T-helper 2 cell treated with Interferon-gamma antibody and Interleukin-4, amounts not matched to agents 5 μg/mL and 100 μg/mL, for 36 hours (primary cell): ENCODE results near the gene SUPT4H1.
"Not testable (repeated sequence)": the region's sequence is repeated elsewhere in the genome, so short reads cannot be mapped to it uniquely, and the experiment has no call there.

Source experiments
- DNase-seq: peaks from one replicate; pipeline ENCODE4 v3.0.0; 2021; ENCODE audit warnings: low spot score
- H3K27ac Mint-ChIP-seq: one replicate; pipeline ENCODE4 v1.8.0; 2021; ENCODE audit warnings: mild to moderate bottlenecking, mixed read lengths
- H3K27me3 Mint-ChIP-seq: one replicate; pipeline ENCODE4 v1.8.0; 2021; ENCODE audit warnings: low read depth, mixed read lengths
- H3K36me3 Mint-ChIP-seq: one replicate; pipeline ENCODE4 v1.8.0; 2021; ENCODE audit warnings: low read depth, mixed read lengths
- H3K4me1 Mint-ChIP-seq: one replicate; pipeline ENCODE4 v1.8.0; 2021; ENCODE audit warnings: low read depth, mixed read lengths
- H3K4me3 Mint-ChIP-seq: one replicate; pipeline ENCODE4 v1.8.0; 2022; ENCODE audit warnings: mild to moderate bottlenecking, moderate library complexity, mixed read lengths
- H3K9me3 Mint-ChIP-seq: one replicate; pipeline ENCODE4 v1.8.0; 2021; ENCODE audit warnings: mixed read lengths

Gene SUPT4H1

DNA sequence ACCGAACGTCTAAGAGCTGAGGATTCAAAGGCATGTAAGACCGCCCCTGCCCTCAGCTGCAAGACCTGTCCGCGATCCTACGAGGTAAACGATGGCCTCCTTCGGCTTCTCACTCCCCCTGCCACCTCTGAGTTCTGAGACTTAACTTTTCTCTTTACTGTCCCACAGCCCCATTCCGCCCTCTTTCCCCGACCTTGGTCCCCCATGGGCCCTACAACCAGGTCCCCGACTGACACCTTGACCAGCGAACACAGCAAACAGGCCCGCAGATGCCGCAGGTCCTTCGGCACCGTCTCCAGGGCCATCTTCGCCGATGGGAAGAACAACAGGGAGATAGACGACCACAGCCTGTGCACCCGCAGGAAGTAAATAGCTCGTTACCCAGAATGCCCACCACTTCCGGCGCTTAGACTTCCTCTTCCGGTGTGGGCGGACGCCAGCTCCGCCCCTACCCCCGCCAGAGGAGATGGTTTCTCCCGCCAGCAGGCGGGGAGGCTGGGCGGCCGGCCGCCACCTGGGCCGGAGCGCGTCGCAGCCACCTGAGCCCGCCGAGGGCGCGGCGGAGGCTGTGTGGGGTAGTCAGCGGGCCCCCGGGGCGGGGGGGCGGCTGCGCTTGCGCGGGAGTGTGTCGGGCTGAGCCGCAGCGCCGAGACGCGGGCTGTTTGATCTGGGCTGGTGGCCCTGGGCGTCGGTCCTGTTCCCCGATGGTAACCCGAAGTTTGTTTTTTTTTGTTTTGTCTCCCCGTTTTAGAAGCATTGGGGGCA lies at the start of gene SUPT4H1:
TSS of gene SUPT4H1 (minus strand) at position 371 of the 765 bp plus-strand sequence. CDS start at position 305, 66 bp downstream.
- peak; percentile 92 for DNase-seq
- peaks cover 62% of the 10 kb centered on the region for H3K36me3 Mint-ChIP-seq
- H3K9me3 Mint-ChIP-seq: no peaks in the 10 kb centered on the region
- peaks cover 50% of the 10 kb centered on the region for H3K4me1 Mint-ChIP-seq
- H3K4me3 Mint-ChIP-seq: peak within 1 kb of the TSS; percentile 100
- peak within 1 kb of the TSS; percentile 95 for H3K27ac Mint-ChIP-seq
- H3K27me3 Mint-ChIP-seq: no peaks in the 10 kb centered on the region

DNA sequence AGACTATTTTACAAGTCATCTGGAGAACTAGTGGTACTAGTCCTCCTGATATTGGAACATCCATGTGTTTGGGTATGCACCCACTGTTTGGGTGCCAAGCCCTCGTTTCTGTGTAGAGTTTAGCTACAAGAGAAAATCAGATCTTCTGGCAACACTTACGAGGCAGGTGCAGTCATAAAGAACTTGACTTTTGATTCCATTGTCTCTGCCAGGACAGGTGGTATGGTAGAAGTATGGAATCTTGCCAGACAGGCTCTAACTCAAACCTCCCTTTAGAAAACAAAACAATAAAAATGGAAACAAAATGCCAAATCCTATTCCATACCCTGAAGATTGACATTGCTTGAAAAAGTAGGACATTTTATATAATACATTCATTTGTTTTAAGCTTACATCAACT lies 49.3 kb upstream of the SUPT4H1 start:
- Mint-ChIP-seq H3K9me3 (no peaks in the 10 kb centered on the region), H3K4me1 (peaks cover 34% of the 10 kb centered on the region), H3K27me3 (no peaks in the 10 kb centered on the region), H3K4me3 (no peak overlapping the region), H3K36me3 (peaks cover 4% of the 10 kb centered on the region), H3K27ac (no peak overlapping the region)
- no peak for DNase-seq

GRCh38 chr17:58400826-58401225 lies 48.8 kb upstream of the SUPT4H1 start:
- Mint-ChIP-seq H3K4me1 (peaks cover 37% of the 10 kb centered on the region), H3K36me3 (peaks cover 4% of the 10 kb centered on the region), H3K27me3 (no peaks in the 10 kb centered on the region), H3K27ac (no peak overlapping the region), H3K4me3 (no peak overlapping the region), H3K9me3 (no peaks in the 10 kb centered on the region)
- no peak for DNase-seq

GRCh38 chr17:58399974-58400373 lies 48.0 kb upstream of the SUPT4H1 start:
- no peaks in the 10 kb centered on the region for H3K9me3 Mint-ChIP-seq
- no peak for DNase-seq

DNA sequence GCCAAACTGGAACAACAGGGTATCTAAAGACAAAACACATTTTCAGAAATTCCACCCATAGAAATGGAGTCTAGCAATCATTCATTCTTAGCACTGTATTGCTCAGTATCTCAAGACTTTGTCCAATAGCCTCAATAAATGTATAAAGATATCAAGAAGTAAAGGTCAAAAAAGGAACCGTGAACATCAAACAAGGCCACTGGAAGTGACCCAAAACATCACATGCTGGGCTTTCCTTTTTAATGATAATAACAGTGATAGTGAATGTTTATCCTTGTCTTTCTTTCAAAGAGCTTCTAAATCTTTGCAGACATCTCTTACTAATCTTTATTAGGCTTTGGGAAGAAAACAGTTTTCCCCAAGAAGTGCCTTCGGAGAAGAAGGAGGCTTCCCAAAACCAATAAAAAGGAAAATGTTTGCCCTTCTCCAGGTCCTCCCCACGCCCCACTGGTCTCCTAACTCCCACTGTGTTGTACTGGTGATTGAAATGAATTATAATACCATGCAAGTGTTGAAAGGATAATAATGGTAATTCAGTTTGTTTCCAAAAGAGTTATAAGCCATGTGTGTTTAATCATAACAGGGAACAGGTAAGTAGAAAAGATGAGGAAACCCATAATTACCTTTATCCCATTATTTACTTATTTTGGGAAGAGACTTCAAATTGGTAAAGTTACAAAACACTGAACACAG lies 46.7 kb upstream of the SUPT4H1 start:
- Mint-ChIP-seq H3K4me1 (peaks cover 41% of the 10 kb centered on the region), H3K27me3 (no peaks in the 10 kb centered on the region), H3K9me3 (no peaks in the 10 kb centered on the region), H3K4me3 (no peak overlapping the region), H3K27ac (no peak overlapping the region), H3K36me3 (peaks cover 4% of the 10 kb centered on the region)
- no peak for DNase-seq

More at GRCh38 chr17:58399974-58400373, 48.0 kb upstream of the SUPT4H1 start:
- Mint-ChIP-seq H3K4me3 (no peak overlapping the region), H3K27me3 (no peaks in the 10 kb centered on the region), H3K4me1 (peaks cover 35% of the 10 kb centered on the region), H3K27ac (no peak overlapping the region), H3K36me3 (peaks cover 2% of the 10 kb centered on the region)

GRCh38 chr17:58397421-58397820 lies 45.4 kb upstream of the SUPT4H1 start:
- not testable (repeated sequence) for H3K27ac Mint-ChIP-seq, DNase-seq, H3K27me3 Mint-ChIP-seq, H3K9me3 Mint-ChIP-seq, H3K4me3 Mint-ChIP-seq, H3K36me3 Mint-ChIP-seq
- peaks cover 33% of the 10 kb centered on the region for H3K4me1 Mint-ChIP-seq

- no peak overlapping the region for H3K4me3 Mint-ChIP-seq
- H3K27ac Mint-ChIP-seq: no peak overlapping the region
- peaks cover 4% of the 10 kb centered on the region for H3K36me3 Mint-ChIP-seq
- no peaks in the 10 kb centered on the region for H3K9me3 Mint-ChIP-seq
- H3K27me3 Mint-ChIP-seq: no peaks in the 10 kb centered on the region
- no peak for DNase-seq
- peaks cover 32% of the 10 kb centered on the region for H3K4me1 Mint-ChIP-seq
Observed at GRCh38 chr17:58396173-58396572, 44.2 kb upstream of the SUPT4H1 start.

- Mint-ChIP-seq H3K36me3 (peaks cover 4% of the 10 kb centered on the region), H3K27ac (no peak overlapping the region), H3K4me1 (peaks cover 31% of the 10 kb centered on the region), H3K9me3 (no peaks in the 10 kb centered on the region), H3K4me3 (no peak overlapping the region), H3K27me3 (no peaks in the 10 kb centered on the region)
- no peak for DNase-seq
Observed at GRCh38 chr17:58394534-58395223, 42.7 kb upstream of the SUPT4H1 start.

- no peak for DNase-seq
- peaks cover 8% of the 10 kb centered on the region for H3K36me3 Mint-ChIP-seq
- no peaks in the 10 kb centered on the region for H3K27me3 Mint-ChIP-seq
- no peak overlapping the region for H3K4me3 Mint-ChIP-seq
- no peaks in the 10 kb centered on the region for H3K9me3 Mint-ChIP-seq
- peaks cover 53% of the 10 kb centered on the region for H3K4me1 Mint-ChIP-seq
- no peak overlapping the region for H3K27ac Mint-ChIP-seq
Observed at GRCh38 chr17:58391302-58391984, 39.4 kb upstream of the SUPT4H1 start.

GRCh38 chr17:58390884-58391283 lies 38.9 kb upstream of the SUPT4H1 start:
- peaks cover 9% of the 10 kb centered on the region for H3K36me3 Mint-ChIP-seq
- no peak overlapping the region for H3K27ac Mint-ChIP-seq
- no peak overlapping the region for H3K4me3 Mint-ChIP-seq
- H3K27me3 Mint-ChIP-seq: no peaks in the 10 kb centered on the region
- no peak for DNase-seq
- peaks cover 51% of the 10 kb centered on the region for H3K4me1 Mint-ChIP-seq
- H3K9me3 Mint-ChIP-seq: no peaks in the 10 kb centered on the region

DNA sequence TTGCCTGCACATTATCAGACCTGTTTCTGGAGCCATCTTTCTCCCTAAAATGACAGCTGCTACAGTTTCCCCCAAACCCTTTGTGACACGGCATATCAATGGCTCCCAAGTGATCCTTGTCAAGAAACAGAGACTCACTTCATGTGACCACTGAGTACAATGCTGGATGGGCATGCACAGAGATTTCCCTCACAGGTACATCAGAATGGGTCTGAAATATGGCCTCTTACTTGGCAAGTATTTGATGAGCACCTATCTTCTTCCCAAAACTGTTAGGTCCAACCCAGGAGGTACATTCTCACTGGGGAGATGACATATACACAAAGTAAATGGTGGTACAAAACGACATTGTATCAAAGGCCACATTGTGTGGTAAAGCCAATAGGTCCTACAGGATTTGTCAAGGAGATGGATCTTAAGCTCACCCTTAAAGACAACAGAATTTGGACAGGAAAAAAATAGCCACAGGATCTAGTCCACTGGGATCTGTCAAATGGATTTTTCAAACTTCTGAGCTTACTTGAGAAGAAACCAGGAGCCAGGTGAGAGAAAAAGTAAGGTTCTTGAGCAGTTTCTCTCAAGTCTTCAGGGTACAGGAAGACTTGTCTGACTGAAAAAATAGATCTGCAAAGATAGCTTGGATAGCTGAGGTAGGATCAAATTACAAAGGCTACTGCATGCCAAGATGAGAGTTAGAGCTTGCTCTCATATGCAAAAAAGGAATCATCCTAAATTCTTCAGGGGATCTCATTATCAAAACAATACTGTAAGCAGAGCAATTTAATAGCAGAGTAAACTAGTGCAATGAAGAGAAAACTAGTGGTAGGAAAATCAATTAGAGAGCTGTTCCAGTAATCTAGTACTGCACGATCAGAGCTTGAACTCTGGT lies 36.5 kb upstream of the SUPT4H1 start:
- Mint-ChIP-seq H3K36me3 (peaks cover 7% of the 10 kb centered on the region), H3K9me3 (no peaks in the 10 kb centered on the region), H3K4me3 (no peak overlapping the region), H3K27me3 (no peaks in the 10 kb centered on the region), H3K4me1 (peaks cover 59% of the 10 kb centered on the region), H3K27ac (no peak overlapping the region)
- no peak for DNase-seq

- H3K36me3 Mint-ChIP-seq: peaks cover 7% of the 10 kb centered on the region
- H3K27ac Mint-ChIP-seq: no peak overlapping the region
- H3K27me3 Mint-ChIP-seq: no peaks in the 10 kb centered on the region
- H3K4me3 Mint-ChIP-seq: no peak overlapping the region
- peak; percentile 48 for DNase-seq
- no peaks in the 10 kb centered on the region for H3K9me3 Mint-ChIP-seq
- peaks cover 62% of the 10 kb centered on the region for H3K4me1 Mint-ChIP-seq
Observed at GRCh38 chr17:58387834-58388233, 35.8 kb upstream of the SUPT4H1 start.

GRCh38 chr17:58386708-58387107 lies 34.7 kb upstream of the SUPT4H1 start:
- DNase-seq: no peak
- H3K27ac Mint-ChIP-seq: no peak overlapping the region
- peaks cover 64% of the 10 kb centered on the region for H3K4me1 Mint-ChIP-seq
- H3K9me3 Mint-ChIP-seq: no peaks in the 10 kb centered on the region
- no peaks in the 10 kb centered on the region for H3K27me3 Mint-ChIP-seq
- H3K4me3 Mint-ChIP-seq: no peak overlapping the region
- H3K36me3 Mint-ChIP-seq: peaks cover 11% of the 10 kb centered on the region
